Hepatocyte (in vitro differentiated cells): ENCODE results near the gene TUBGCP3.

Source experiments
- EZH2 ChIP-seq: fragments of 200-600 bp; sonication (generic); IDR thresholded peaks from 2 replicates; pipeline ENCODE4 v1.6.1; 2016; ENCODE audit warnings: antibody characterized with exemption, mild to moderate bottlenecking, borderline replicate concordance
- TF ChIP-seq, protein P1 (sequence below): fragments of 200-600 bp; sonication (generic); IDR thresholded peaks from 2 replicates; pipeline ENCODE4 v1.5.1; 2016; ENCODE audit warnings: antibody characterized with exemption, mild to moderate bottlenecking; ENCODE audit not compliant: poor library complexity

DNA sequence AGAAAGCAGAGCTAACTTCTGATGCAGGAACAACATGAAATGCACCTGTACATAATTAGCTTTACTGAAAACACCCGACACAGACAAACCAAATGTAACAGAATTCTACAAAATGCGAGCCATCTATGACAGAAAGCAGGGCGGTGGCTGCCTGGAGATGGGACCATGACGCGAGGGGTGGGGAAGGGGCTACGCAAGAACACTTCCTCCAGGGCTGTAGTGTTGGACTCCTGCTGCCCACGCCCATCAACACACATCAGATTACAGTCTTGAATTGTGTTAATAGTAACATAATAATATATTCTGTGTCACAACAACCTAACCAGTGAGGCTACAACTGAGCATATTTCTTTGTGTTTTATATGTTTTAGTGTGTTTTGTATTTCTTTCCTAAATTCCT is 108.6 kb downstream of the TUBGCP3 start:
- no peak for TF ChIP-seq EZH2
- TF ChIP-seq, protein P1, sequence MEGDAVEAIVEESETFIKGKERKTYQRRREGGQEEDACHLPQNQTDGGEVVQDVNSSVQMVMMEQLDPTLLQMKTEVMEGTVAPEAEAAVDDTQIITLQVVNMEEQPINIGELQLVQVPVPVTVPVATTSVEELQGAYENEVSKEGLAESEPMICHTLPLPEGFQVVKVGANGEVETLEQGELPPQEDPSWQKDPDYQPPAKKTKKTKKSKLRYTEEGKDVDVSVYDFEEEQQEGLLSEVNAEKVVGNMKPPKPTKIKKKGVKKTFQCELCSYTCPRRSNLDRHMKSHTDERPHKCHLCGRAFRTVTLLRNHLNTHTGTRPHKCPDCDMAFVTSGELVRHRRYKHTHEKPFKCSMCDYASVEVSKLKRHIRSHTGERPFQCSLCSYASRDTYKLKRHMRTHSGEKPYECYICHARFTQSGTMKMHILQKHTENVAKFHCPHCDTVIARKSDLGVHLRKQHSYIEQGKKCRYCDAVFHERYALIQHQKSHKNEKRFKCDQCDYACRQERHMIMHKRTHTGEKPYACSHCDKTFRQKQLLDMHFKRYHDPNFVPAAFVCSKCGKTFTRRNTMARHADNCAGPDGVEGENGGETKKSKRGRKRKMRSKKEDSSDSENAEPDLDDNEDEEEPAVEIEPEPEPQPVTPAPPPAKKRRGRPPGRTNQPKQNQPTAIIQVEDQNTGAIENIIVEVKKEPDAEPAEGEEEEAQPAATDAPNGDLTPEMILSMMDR = no peak
